SH-SY5Y (cell line): Measurements from ENCODE around the gene CCT4.

ENCODE experiments used
- GATA2 ChIP-seq: IDR thresholded peaks from 2 replicates; pipeline ENCODE4 v1.6.1; 2011; ENCODE audit warnings: mild to moderate bottlenecking, low read depth, low read length
- GATA3 ChIP-seq: IDR thresholded peaks from 2 replicates; pipeline ENCODE4 v1.6.1; 2011; ENCODE audit warnings: low read depth, mild to moderate bottlenecking, low read length, moderate library complexity

DNA sequence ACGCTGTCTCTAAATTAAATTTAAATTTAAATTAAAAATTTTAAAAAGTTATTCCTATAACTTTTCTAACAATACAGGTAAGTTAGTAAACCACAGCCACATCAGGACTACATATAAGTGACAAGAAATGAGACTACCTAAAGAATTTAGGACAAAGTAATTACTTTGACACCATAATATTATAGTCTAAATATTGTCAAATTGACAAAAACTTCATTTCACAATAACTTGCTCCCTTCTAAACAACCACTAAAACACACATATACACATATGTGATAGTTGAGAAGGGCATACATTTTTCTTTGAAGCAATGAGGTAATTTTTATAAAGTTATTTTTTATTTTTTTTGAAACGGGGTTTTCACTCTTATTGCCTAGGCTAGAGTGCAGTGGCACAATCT is 66.2 kb downstream of the CCT4 start:
- TF ChIP-seq GATA3 (no peak), GATA2 (no peak)
